Stimulated activated CD4-positive, alpha-beta T cell treated with anti-CD3 and anti-CD28 coated beads, Interleukin-4, amount 100 ng/mL, for 1 hour (primary cell): ENCODE results near the gene CSN1S1.

Experiments
- DNase-seq: peaks from one replicate; pipeline ENCODE4 v3.0.0-alpha.2; 2020

The CSN1S1 gene

DNA sequence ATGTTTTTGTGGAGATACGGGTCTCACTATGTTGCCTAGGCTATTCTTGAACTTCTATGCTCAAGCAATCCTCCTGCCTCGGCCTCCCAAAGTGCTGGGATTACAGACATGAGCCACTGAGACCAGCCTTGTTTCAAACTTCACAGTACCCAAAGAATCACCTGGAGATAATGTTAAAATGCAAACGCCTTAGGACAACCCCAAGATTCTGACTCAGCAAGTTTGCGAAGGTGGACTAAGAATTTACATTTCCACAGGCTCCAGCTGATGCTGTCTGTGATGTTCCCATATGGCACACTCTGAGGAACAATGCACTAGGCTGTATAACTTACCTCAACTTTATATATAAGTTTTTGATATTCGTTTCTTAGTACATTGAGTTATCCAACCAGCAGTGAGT is 63.9 kb downstream of the CSN1S1 start:
- DNase-seq = no peak

DNA sequence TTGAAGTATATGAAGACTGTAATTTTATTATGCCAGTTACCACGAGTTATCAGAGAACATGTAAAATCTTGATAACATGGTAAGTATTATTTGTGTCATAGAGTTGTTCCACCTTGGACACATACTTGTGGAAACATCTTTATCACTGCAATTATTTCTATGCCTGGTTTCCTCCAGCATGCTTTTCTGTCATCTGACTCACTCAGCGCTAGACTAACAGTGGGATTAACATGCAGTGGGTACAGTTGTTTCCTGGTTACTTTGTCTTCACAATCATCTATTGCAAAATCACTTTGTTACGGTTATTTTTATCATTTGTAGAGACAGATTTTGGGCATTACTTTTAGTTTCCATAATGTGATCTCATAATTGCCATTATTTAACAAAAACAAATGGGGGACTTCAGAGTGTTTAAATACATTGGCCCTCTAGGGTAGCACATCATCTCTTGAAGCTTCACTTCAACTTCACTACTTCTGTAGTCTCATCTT is 64.7 kb downstream of the CSN1S1 start, which contains the start of gene STATH:
STATH (plus strand) TSS at position 441 of the 491 bp plus-strand sequence. CDS start 2,472 bp downstream, outside the sequence.
- no peak for DNase-seq
